ENCODE measurements around the gene PTPA. TPM values are rescaled to one million over a fixed set of nuclear protein-coding genes. Genes with fewer than 3 reads are reported as not detected.
A peak's percentile ranks its signal among the peaks of the same experiment; 100 is the strongest.

PTPA gene
- total and polyA plus RNA-seq, 9 of the 15 experiments (the other 6 are each of a cell fraction or from before 2014, with no cell fraction given): 1.7 to 121 (median 72.6) TPM

DNA sequence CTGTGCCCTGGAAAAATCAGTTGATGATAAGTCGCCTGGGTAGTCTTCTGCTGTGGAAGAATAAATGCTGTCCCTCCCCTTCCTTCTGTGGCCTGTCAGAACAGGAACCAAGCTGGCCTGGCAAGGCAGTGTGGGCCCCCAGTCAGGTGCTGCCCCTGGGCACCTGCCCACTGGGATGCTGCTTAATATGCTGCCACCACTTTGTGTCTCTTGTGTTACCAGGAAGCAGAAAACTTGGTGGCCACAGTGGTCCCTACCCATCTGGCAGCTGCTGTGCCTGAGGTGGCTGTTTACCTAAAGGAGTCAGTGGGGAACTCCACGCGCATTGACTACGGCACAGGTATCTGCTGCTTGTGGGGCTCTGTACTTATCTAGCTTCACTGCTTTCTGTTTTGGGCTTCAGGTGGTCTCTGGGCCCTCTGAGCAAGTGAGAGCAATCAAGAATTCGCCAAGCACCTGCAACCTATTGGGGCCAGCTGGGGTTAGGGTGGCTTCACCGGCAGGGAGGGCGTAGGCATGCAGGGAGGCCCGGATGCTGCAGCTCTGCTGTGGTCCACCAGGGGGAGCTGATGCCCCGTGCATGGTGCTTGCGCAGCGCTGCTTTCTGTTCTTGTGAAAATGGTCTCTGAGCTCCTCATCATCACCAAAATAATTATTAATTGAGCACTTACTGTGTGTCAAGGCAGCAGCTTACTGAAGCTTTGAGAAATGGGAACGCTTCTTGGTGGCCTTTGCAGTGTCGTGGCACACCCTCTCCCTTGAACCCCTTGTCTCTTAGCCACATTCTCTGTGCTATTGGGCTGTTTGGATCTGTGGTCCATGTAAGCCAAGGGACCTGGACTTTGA lies 20.3 kb downstream of the PTPA start:
- peaks cover 0 to 9% of the 10 kb centered on the region in 2 experiments; a peak in 2 of 5 replicates for H3K4me1 ChIP-seq (replicated peaks in 1 of 2; ENCODE audit: control insufficient read depth in 2 of 2, insufficient read depth in 2 of 2, low read length in 2 of 2)
- ChIA-PET CTCF (ENCODE audit: low intra/inter-chr PET ratio) (interaction anchor here (0.5 to 3.6 kb wide), 5 partner anchors 71 to 493 kb away, joined by 3 to 36 read pairs (median 4); no protein-coding TSS in a partner anchor), POLR2A (interaction anchor here (0.5 to 2.0 kb wide), 11 partner anchors 8 to 560 kb away, joined by 3 to 6 read pairs (median 4); partner anchors contain the start of gene DOLPP1)
- BruUV-seq (replicated peaks): no TSS peak
- FAIRE-seq (peak; percentile 82), ATAC-seq (peak; percentile 99), DNase-seq (ENCODE audit: extremely low read depth in 1 of 4, low spot score in 3 of 4) (peak; percentile 83 to 89 (median 84))
- H3K9me1 ChIP-seq (ENCODE audit: control insufficient read depth, insufficient read depth, low read length): no peaks in the 10 kb centered on the region
- no peaks in the 10 kb centered on the region for H3K27me3 ChIP-seq (ENCODE audit: control insufficient read depth in 2 of 2, insufficient read depth in 2 of 2, low read length in 2 of 2)
- H3K4me3 ChIP-seq: no peak overlapping the region
- no peaks in the 10 kb centered on the region for H3K9me3 ChIP-seq (replicated peaks; ENCODE audit: control insufficient read depth, insufficient read depth, low read depth, low read length)
- no peak overlapping the region for H3K27ac ChIP-seq (ENCODE audit: extremely low read depth, low read depth, low read length)
- intact Hi-C loops (cut with micrococcal nuclease): loop anchor here (10.0 kb wide), 1 partner anchor 653 kb away; no protein-coding TSS in a partner anchor
- no peak overlapping the region; a peak in 1 of 4 replicates for H3K9ac ChIP-seq (ENCODE audit: insufficient read depth in 1 of 2, low read depth in 2 of 2, low read length in 2 of 2)
- H3K4me2 ChIP-seq (ENCODE audit: insufficient read depth, low read length): no peak overlapping the region; the same call in 1 of the 2 replicates
- H2AFZ ChIP-seq (ENCODE audit: low read depth, low read length): peak overlapping the region; percentile 15; the same call in 1 of the 2 replicates
- H3K79me2 ChIP-seq (ENCODE audit: control insufficient read depth, insufficient read depth, low read length): no peaks in the 10 kb centered on the region
- no peaks in the 10 kb centered on the region for H4K20me1 ChIP-seq (replicated peaks; ENCODE audit: control insufficient read depth, insufficient read depth, low read length)
- 35% methylated on average over 13 of the region's 13 CpGs for WGBS (ENCODE audit: insufficient coverage, low coverage, missing lambda C conversion rate)
- peaks cover 84% of the 10 kb centered on the region for H3K36me3 ChIP-seq (ENCODE audit: control insufficient read depth, insufficient read depth, low read length)
- in situ Hi-C loops (cut with MboI): loop anchor here (5.0 kb wide), 1 partner anchor 486 kb away; no protein-coding TSS in a partner anchor
- TF ChIP-seq, protein P1, sequence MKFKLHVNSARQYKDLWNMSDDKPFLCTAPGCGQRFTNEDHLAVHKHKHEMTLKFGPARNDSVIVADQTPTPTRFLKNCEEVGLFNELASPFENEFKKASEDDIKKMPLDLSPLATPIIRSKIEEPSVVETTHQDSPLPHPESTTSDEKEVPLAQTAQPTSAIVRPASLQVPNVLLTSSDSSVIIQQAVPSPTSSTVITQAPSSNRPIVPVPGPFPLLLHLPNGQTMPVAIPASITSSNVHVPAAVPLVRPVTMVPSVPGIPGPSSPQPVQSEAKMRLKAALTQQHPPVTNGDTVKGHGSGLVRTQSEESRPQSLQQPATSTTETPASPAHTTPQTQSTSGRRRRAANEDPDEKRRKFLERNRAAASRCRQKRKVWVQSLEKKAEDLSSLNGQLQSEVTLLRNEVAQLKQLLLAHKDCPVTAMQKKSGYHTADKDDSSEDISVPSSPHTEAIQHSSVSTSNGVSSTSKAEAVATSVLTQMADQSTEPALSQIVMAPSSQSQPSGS (CRISPR knock-in tag; IDR thresholded peaks at IDR 0.05): no peak
- TF ChIP-seq HNRNPLL (IDR thresholded peaks at IDR 0.05; ENCODE audit: low read depth, low read length, poor library complexity, severe bottlenecking) (no peak), NFRKB (IDR thresholded peaks at IDR 0.05; ENCODE audit: low read depth) (no peak), ZNF384 (IDR thresholded peaks at IDR 0.05; ENCODE audit: low read depth, low read length) (peak; percentile 4; the same call in 1 of the 2 replicates), KDM2B (CRISPR knock-in tag; IDR thresholded peaks at IDR 0.05) (peak; percentile 4; the same call in 1 of the 2 replicates), NRF1 (conservative IDR thresholded peaks at IDR 0.05 in 1 of 2, IDR thresholded peaks at IDR 0.05 in 1 of 2) (peak; percentile 67 to 75), POLR2G (IDR thresholded peaks at IDR 0.05; ENCODE audit: low read depth, low read length) (no peak), ZNF561 (CRISPR knock-in tag; conservative IDR thresholded peaks at IDR 0.05) (no peak)
- TF ChIP-seq, protein P2, sequence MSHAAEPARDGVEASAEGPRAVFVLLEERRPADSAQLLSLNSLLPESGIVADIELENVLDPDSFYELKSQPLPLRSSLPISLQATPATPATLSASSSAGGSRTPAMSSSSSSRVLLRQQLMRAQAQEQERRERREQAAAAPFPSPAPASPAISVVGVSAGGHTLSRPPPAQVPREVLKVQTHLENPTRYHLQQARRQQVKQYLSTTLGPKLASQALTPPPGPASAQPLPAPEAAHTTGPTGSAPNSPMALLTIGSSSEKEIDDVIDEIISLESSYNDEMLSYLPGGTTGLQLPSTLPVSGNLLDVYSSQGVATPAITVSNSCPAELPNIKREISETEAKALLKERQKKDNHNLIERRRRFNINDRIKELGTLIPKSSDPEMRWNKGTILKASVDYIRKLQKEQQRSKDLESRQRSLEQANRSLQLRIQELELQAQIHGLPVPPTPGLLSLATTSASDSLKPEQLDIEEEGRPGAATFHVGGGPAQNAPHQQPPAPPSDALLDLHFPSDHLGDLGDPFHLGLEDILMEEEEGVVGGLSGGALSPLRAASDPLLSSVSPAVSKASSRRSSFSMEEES (CRISPR knock-in tag; IDR thresholded peaks at IDR 0.05): no peak
- TF ChIP-seq, protein P3, sequence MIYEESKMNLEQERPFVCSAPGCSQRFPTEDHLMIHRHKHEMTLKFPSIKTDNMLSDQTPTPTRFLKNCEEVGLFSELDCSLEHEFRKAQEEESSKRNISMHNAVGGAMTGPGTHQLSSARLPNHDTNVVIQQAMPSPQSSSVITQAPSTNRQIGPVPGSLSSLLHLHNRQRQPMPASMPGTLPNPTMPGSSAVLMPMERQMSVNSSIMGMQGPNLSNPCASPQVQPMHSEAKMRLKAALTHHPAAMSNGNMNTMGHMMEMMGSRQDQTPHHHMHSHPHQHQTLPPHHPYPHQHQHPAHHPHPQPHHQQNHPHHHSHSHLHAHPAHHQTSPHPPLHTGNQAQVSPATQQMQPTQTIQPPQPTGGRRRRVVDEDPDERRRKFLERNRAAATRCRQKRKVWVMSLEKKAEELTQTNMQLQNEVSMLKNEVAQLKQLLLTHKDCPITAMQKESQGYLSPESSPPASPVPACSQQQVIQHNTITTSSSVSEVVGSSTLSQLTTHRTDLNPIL (CRISPR knock-in tag; IDR thresholded peaks at IDR 0.05): no peak
- TF ChIP-seq, protein P4, sequence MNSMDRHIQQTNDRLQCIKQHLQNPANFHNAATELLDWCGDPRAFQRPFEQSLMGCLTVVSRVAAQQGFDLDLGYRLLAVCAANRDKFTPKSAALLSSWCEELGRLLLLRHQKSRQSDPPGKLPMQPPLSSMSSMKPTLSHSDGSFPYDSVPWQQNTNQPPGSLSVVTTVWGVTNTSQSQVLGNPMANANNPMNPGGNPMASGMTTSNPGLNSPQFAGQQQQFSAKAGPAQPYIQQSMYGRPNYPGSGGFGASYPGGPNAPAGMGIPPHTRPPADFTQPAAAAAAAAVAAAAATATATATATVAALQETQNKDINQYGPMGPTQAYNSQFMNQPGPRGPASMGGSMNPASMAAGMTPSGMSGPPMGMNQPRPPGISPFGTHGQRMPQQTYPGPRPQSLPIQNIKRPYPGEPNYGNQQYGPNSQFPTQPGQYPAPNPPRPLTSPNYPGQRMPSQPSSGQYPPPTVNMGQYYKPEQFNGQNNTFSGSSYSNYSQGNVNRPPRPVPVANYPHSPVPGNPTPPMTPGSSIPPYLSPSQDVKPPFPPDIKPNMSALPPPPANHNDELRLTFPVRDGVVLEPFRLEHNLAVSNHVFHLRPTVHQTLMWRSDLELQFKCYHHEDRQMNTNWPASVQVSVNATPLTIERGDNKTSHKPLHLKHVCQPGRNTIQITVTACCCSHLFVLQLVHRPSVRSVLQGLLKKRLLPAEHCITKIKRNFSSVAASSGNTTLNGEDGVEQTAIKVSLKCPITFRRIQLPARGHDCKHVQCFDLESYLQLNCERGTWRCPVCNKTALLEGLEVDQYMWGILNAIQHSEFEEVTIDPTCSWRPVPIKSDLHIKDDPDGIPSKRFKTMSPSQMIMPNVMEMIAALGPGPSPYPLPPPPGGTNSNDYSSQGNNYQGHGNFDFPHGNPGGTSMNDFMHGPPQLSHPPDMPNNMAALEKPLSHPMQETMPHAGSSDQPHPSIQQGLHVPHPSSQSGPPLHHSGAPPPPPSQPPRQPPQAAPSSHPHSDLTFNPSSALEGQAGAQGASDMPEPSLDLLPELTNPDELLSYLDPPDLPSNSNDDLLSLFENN (IDR thresholded peaks at IDR 0.05; ENCODE audit: low read depth in 2 of 2, low read length in 2 of 2): no peak
